ENCODE measurements around the gene TARBP1.
A peak's percentile ranks its signal among the peaks of the same experiment; 100 is the strongest.
"Not testable (repeated sequence)": the region's sequence is repeated elsewhere in the genome, so short reads cannot be mapped to it uniquely, and the experiment has no call there.

TARBP1 gene

GRCh38 chr1:234521836-234522235 is 42.9 kb upstream of the TARBP1 start:
- no peak for TF ChIP-seq CTCF (IDR thresholded peaks at IDR 0.05; ENCODE audit: low read length, missing control alignments)
- DNase-seq (ENCODE audit: low read depth): no peak
- H3K4me3 ChIP-seq (replicated peaks; ENCODE audit: low read depth, low read length): no peak overlapping the region

GRCh38 chr1:234520908-234521817 is 42.2 kb upstream of the TARBP1 start:
- no peak for DNase-seq (ENCODE audit: low read depth)
- TF ChIP-seq CTCF (IDR thresholded peaks at IDR 0.05; ENCODE audit: low read length, missing control alignments): no peak
- no peak overlapping the region for H3K4me3 ChIP-seq (replicated peaks; ENCODE audit: low read depth, low read length)

DNA sequence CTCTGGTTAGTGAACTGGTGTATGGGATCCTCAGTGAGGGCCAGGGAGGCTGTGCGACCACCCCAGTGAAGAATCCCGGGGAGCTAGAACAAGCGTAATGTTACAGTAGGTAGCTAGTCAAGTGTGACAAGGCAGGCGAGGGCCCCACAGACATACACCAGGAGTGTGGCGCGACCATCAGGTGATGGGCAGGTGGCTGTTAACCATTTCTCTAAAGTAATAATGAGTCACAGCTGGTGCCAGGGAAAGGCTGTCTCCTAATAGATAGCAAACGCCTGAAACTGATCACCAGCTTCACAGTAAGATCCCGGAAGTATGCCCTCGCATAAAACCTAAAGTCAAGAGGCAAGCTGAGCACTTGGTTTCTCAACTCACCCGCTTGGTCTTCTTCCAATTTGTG is 40.5 kb upstream of the TARBP1 start:
- DNase-seq (ENCODE audit: low read depth): no peak
- H3K4me3 ChIP-seq (replicated peaks; ENCODE audit: low read depth, low read length): no peak overlapping the region
- TF ChIP-seq CTCF (IDR thresholded peaks at IDR 0.05; ENCODE audit: low read length, missing control alignments): no peak

- DNase-seq (ENCODE audit: low read depth): no peak
- H3K4me3 ChIP-seq (replicated peaks; ENCODE audit: low read depth, low read length): no peak overlapping the region
- TF ChIP-seq CTCF (IDR thresholded peaks at IDR 0.05; ENCODE audit: low read length, missing control alignments): no peak
Observed at GRCh38 chr1:234518876-234519275, 39.9 kb upstream of the TARBP1 start.

DNA sequence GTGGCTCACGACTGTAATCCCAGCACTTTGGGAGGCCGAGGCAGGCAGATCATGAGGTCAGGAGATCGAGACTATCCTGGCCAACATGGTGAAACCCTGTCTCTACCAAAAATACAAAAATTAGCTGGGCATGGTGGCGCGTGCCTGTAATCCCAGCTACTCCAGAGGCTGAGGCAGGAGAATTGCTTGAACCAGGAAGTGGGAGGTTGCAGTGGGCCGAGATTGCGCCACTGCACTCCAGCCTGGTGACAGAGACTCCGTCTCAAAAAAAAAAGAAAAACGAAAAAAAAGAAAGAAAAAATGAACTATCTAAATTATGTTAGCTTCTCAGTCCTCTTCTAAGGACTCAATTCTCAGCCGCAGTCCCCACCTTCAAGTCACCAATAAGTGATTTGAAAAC is 39.1 kb upstream of the TARBP1 start:
- DNase-seq (ENCODE audit: low read depth); H3K4me3 ChIP-seq (replicated peaks; ENCODE audit: low read depth, low read length): not testable (repeated sequence)

DNA sequence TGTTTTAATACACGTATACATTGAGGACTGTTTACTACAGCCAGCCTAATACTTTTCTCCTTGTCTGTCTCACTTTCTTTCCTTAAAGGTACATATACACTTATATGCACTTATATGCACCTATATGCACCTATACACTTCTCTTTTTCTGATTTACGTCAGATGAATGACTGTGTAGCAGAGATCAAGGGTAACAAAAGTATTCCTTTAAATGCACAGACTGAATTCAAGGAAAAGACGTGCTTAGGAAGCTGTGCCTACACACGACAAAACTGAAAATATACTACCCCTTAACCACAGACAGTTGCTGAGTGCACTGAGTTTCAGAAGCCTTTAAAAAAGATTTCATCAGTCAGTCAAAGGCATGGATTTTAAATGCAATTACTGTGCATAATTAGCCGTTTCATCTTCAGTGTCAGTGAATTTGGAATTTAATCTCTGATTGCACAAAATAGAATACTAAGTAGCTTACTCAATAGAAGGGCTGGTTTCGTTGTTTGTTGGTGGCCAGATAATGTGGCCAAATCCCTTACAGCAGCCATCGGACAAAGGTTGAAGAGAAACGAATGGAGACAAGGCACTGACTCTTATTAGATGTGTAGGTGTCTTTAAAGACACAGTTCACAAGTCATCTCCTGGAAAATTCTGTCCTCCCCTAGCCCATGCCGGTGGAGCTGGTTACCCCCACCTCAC is 38.3 kb upstream of the TARBP1 start:
- no peak for TF ChIP-seq CTCF (IDR thresholded peaks at IDR 0.05; ENCODE audit: low read length, missing control alignments)
- no peak for DNase-seq (ENCODE audit: low read depth)
- H3K4me3 ChIP-seq (replicated peaks; ENCODE audit: low read depth, low read length): no peak overlapping the region

- no peak for TF ChIP-seq CTCF (IDR thresholded peaks at IDR 0.05; ENCODE audit: low read length, missing control alignments)
- peak; percentile 65 for DNase-seq (ENCODE audit: low read depth)
- no peak overlapping the region for H3K4me3 ChIP-seq (replicated peaks; ENCODE audit: low read depth, low read length)
Observed at GRCh38 chr1:234515821-234516241, 36.9 kb upstream of the TARBP1 start.

Measured in fibroblast of pulmonary artery (primary cell).